Fibroblast of pulmonary artery (primary cell): ENCODE measurements around the gene PHOX2A.

ENCODE experiments used
- DNase-seq: peaks from one replicate; pipeline ENCODE4 v3.0.0-alpha.2; 2010; ENCODE audit warnings: low read depth
- H3K4me3 ChIP-seq: replicated peaks from 2 replicates; pipeline ENCODE4 v1.5.1; 2011; ENCODE audit warnings: low read depth, mild to moderate bottlenecking, control low read depth, low read length, moderate library complexity
- CTCF ChIP-seq: IDR thresholded peaks from 2 replicates; pipeline ENCODE4 v1.5.1; 2011; ENCODE audit warnings: mild to moderate bottlenecking, control low read depth, low read length, inconsistent platforms; ENCODE audit errors: missing control alignments

The PHOX2A gene

GRCh38 chr11:72238040-72238450 lies 5.9 kb downstream of the PHOX2A start:
- TF ChIP-seq CTCF = peak; percentile 78
- peak; percentile 74 for DNase-seq
- H3K4me3 ChIP-seq = no peak overlapping the region

GRCh38 chr11:72237112-72237931 lies 6.7 kb downstream of the PHOX2A start:
- H3K4me3 ChIP-seq = no peak overlapping the region
- no peak for TF ChIP-seq CTCF
- no peak for DNase-seq

- H3K4me3 ChIP-seq = no peak overlapping the region
- no peak for DNase-seq
- TF ChIP-seq CTCF = no peak
Observed at GRCh38 chr11:72236774-72237111, 7.2 kb downstream of the PHOX2A start.

- no peak for DNase-seq
- no peak for TF ChIP-seq CTCF
- H3K4me3 ChIP-seq = no peak overlapping the region
Observed at GRCh38 chr11:72236083-72236697, 7.8 kb downstream of the PHOX2A start.

GRCh38 chr11:72235351-72236057 lies 8.5 kb downstream of the PHOX2A start:
- no peak for DNase-seq
- H3K4me3 ChIP-seq = no peak overlapping the region
- no peak for TF ChIP-seq CTCF

- no peak overlapping the region for H3K4me3 ChIP-seq
- DNase-seq = no peak
- TF ChIP-seq CTCF = no peak
Observed at GRCh38 chr11:72234920-72235319, 9.1 kb downstream of the PHOX2A start.
